ENCODE measurements around the gene KCNN2. TPM values are rescaled to one million over a fixed set of nuclear protein-coding genes. Genes with fewer than 3 reads are reported as not detected.

The KCNN2 gene
- total and polyA plus RNA-seq, 2 of the 4 experiments (the other 2 are of a cell fraction) = 2.2 to 8.8 TPM

- dilution Hi-C loops (cut with HindIII; ENCODE audit: low sequenced_read_pairs, unreplicated experiment) = no loop called here
- Histone ChIP-seq H4K20me1 (ENCODE audit: insufficient read depth, low read length) (no peaks in the 10 kb centered on the region), H3K4me2 (ENCODE audit: low read depth, low read length) (no peak overlapping the region), H3K4me3 (ENCODE audit: insufficient read depth, low read depth, low read length) (no peak overlapping the region), H3K14ac (replicated peaks; ENCODE audit: low read depth, low read length) (peak overlapping the region; percentile 50; the same call in 1 of the 2 replicates), H4K8ac (ENCODE audit: low read depth in 2 of 2, low read length in 2 of 2) (peak overlapping the region in 1 of 2 experiments; percentile 41; a peak in 1 of 4 replicates), H3K27me3 (ENCODE audit: control insufficient read depth, insufficient read depth, low read length) (no peaks in the 10 kb centered on the region), H3K9ac (ENCODE audit: low read depth, low read length) (no peak overlapping the region), H3K56ac (ENCODE audit: extremely low read depth, insufficient read depth, low read length) (no peak overlapping the region), H3K36me3 (ENCODE audit: control insufficient read depth, insufficient read depth, low read length) (no peaks in the 10 kb centered on the region), H2AFZ (replicated peaks; ENCODE audit: low read length, poor library complexity) (peak overlapping the region; percentile 37), H2BK15ac (ENCODE audit: low read depth, low read length) (0 out of 3 replicates have a peak overlapping the region, but pooled peaks have one; percentile 15), H3K23ac (ENCODE audit: low read depth, low read length) (no peak overlapping the region), H2BK120ac (ENCODE audit: low read depth, low read length) (peak overlapping the region; percentile 70), H4K5ac (ENCODE audit: low read depth, low read length) (peak overlapping the region; percentile 26; the same call in 1 of the 2 replicates), H3K27ac (ENCODE audit: insufficient read depth, low read length) (no peak overlapping the region), H3K4me1 (ENCODE audit: control insufficient read depth, insufficient read depth, low read length) (peaks cover 4% of the 10 kb centered on the region; the same call in 1 of the 2 replicates), H2AK5ac (ENCODE audit: low read depth, low read length) (no peak overlapping the region; the same call in 1 of the 2 replicates), H3K79me1 (ENCODE audit: low read depth in 1 of 2, low read length in 2 of 2) (no peaks in the 10 kb centered on the region), H3K4ac (ENCODE audit: low read depth, low read length) (peak overlapping the region; percentile 50), H2BK5ac (ENCODE audit: low read depth, low read length, poor library complexity, severe bottlenecking) (peak overlapping the region; percentile 67), H2AK9ac (replicated peaks; ENCODE audit: low read depth, low read length, poor library complexity) (peak overlapping the region; percentile 3), H3K9me1 (ENCODE audit: insufficient read depth, low read length) (0 out of 2 replicates have a peak, but pooled peaks cover 3% of the 10 kb centered on the region), H3K9me3 (ENCODE audit: control insufficient read depth, insufficient read depth, low read length) (no peaks in the 10 kb centered on the region), H3K18ac (ENCODE audit: low read depth, low read length) (peak overlapping the region; percentile 47; the same call in 1 of the 2 replicates), H4K91ac (ENCODE audit: insufficient read depth, low read depth, low read length) (peak overlapping the region; percentile 17; the same call in 1 of the 2 replicates), H2BK20ac (ENCODE audit: low read depth, low read length) (peak overlapping the region; percentile 65; the same call in 1 of the 2 replicates)
- WGBS, 2 experiments (ENCODE audit: extremely low coverage in 2 of 2, insufficient read length in 1 of 2) = no CpG with 5 or more reads among the region's 1 CpG
- no peak for DNase-seq
- TF ChIP-seq SMC3 (IDR thresholded peaks at IDR 0.05; ENCODE audit: low read depth, low read length) = no peak
- ChIA-PET CTCF (no interaction called here), POLR2A (ENCODE audit: unreplicated experiment) (no interaction called here)
- in situ Hi-C loops (cut with MboI; ENCODE audit: low sequenced_read_pairs) = no loop called here
- no TSS peak for BruUV-seq (replicated peaks)
- ATAC-seq (ENCODE audit: low read depth) = 0 out of 2 replicates have a peak, but pooled peaks have one; percentile 11
- intact Hi-C loops (cut with micrococcal nuclease) = no loop called here
Observed at GRCh38 chr5:114319236-114319635, 42.6 kb upstream of the KCNN2 start.

Measured in IMR-90 (cell line).